Ascending aorta (tissue), 2 donors: ENCODE measurements around the gene TMEM164. TPM values are rescaled to one million over a fixed set of nuclear protein-coding genes. Genes with fewer than 3 reads are reported as not detected.

Experiments
- DNase-seq, 2 donors: peaks; one replicate each; pipeline ENCODE4 v3.0.0-alpha.2; 2019; ENCODE audit warnings: low spot score in 2 of 2
- H3K27ac ChIP-seq, 2 donors: fragments of 200-600 bp; sonication (generic); one replicate each; pipeline ENCODE4 v1.5.1; 2016 to 2017; ENCODE audit warnings: mild to moderate bottlenecking in 1 of 2
- H3K27me3 ChIP-seq: fragments of 200-600 bp; sonication (generic); one replicate; pipeline ENCODE4 v1.5.1; 2017
- H3K36me3 ChIP-seq, 2 donors: fragments of 200-600 bp; sonication (generic); one replicate each; pipeline ENCODE4 v1.5.1; 2016
- H3K4me1 ChIP-seq, 2 donors: fragments of 200-600 bp; sonication (generic); one replicate each; pipeline ENCODE4 v1.5.1; 2016 to 2017; ENCODE audit warnings: mild to moderate bottlenecking in 1 of 2
- H3K4me3 ChIP-seq, 2 donors: fragments of 200-600 bp; sonication (generic); one replicate each; pipeline ENCODE4 v1.5.1; 2016 to 2017; ENCODE audit warnings: mild to moderate bottlenecking in 1 of 2
- H3K9me3 ChIP-seq, 2 donors: fragments of 200-600 bp; sonication (generic); one replicate each; pipeline ENCODE4 v1.5.1; 2016
- CTCF ChIP-seq, 3 experiments: fragments of 200-600 bp in 2 of 3; fragments of 450-650 bp in 1 of 3; sonication (generic) in 2 of 3; IDR thresholded peaks; one replicate each; pipeline ENCODE4 v1.5.1; 2016 to 2019; ENCODE audit warnings: antibody characterized with exemption in 3 of 3, mild to moderate bottlenecking in 1 of 3, moderate library complexity in 1 of 3
- intact Hi-C: fragments of 100-400 bp; cut with DNase I; formaldehyde crosslinking; loops from one replicate; pipeline ENCODE4 v1.15.1; 2023
- total RNA-seq: library from RNA; depleted of rRNA; stranded (reverse); fragments of >200 nt; gene quantifications from one replicate; pipeline ENCODE4 v1.1.0, GENCODE V29; 2016

Gene TMEM164
- total RNA-seq, 1 donor from 2014 or later: 15.0 TPM

- intact Hi-C loops: no loop called here
- H3K4me1 ChIP-seq: peaks cover 0 to under 1% of the 10 kb centered on the region in 2 donors
- H3K9me3 ChIP-seq: no peaks in the 10 kb centered on the region
- no peak for DNase-seq
- H3K27me3 ChIP-seq: no peaks in the 10 kb centered on the region
- no peaks in the 10 kb centered on the region for H3K36me3 ChIP-seq
- H3K27ac ChIP-seq: no peak overlapping the region
- no peak overlapping the region for H3K4me3 ChIP-seq
- TF ChIP-seq CTCF (IDR thresholded peaks at IDR 0.05): no peak
These were observed 135.6 kb downstream of the TMEM164 start for GRCh38 chrX:110138557-110138956.

DNA sequence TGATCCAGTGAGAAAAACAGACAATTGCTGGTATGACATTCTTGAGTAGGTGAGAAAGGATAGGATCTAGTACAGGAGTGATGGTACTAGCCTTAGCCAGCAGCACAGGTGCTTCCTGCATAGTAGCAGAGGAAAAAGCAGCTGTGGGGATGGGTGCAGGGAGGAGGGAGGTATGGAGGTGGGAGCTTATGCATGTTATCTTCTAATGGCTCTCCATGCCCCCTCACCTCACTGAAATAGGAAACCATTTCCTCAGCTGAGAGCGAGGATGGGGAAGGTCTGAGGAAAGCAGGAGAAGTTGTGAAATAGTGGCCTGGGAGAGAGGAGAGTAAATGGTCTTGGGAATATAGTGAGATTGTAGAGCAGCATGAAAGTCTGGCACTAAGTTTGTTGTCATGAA lies 136.3 kb downstream of the TMEM164 start:
- DNase-seq: no peak
- H3K4me3 ChIP-seq: no peak overlapping the region
- no peaks in the 10 kb centered on the region for H3K9me3 ChIP-seq
- H3K27ac ChIP-seq: no peak overlapping the region
- TF ChIP-seq CTCF (IDR thresholded peaks at IDR 0.05): no peak
- intact Hi-C loops: no loop called here
- H3K4me1 ChIP-seq: peaks cover 0 to 6% of the 10 kb centered on the region in 2 donors
- no peaks in the 10 kb centered on the region for H3K27me3 ChIP-seq
- H3K36me3 ChIP-seq: no peaks in the 10 kb centered on the region

- intact Hi-C loops: no loop called here
- no peak overlapping the region for H3K4me3 ChIP-seq
- no peak for TF ChIP-seq CTCF (IDR thresholded peaks at IDR 0.05)
- H3K27ac ChIP-seq: no peak overlapping the region
- H3K27me3 ChIP-seq: no peaks in the 10 kb centered on the region
- H3K9me3 ChIP-seq: no peaks in the 10 kb centered on the region
- H3K4me1 ChIP-seq: peaks cover 0 to 6% of the 10 kb centered on the region in 2 donors
- no peak for DNase-seq
- H3K36me3 ChIP-seq: no peaks in the 10 kb centered on the region
These were observed 139.2 kb downstream of the TMEM164 start for GRCh38 chrX:110142096-110142495.

DNA sequence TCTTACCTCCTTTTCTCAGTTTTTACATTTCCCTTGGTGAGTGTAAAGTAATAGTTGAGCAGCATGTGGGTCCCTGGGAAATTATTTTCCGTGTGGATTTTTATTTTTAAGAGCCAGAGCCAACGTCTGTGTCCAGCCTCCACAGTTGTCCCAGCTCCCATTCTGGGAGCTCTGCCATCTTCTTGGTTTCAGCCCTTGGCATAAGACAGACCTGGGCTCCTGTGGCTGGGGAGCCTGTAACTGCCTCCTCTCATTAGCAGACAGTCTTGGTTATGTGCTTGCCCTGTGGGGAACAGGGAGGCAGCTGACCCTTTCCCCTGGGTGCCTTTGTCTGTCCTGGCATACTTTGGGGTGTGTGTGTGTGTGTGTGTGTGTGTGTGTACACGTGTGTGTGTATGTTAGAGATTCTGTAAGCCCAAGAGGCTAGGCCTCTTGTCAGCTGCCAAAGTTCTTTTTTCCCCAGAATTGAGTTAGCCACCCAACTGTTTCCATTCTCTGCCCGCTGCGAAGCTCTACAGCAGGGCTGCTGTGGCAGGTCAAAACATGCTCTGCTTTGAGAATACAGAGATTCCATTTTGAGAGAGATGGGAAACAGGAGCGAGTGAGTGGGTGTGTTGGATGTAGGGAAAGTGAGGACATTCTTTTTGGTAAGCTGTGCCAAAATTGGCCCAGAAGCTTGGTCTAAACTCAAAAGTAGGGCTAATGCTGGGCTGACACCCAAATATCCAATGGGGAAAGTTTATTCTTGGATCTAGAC lies 140.7 kb downstream of the TMEM164 start:
- Histone ChIP-seq H3K27me3 (no peaks in the 10 kb centered on the region), H3K9me3 (no peaks in the 10 kb centered on the region), H3K4me3 (no peak overlapping the region), H3K36me3 (no peaks in the 10 kb centered on the region), H3K27ac (peak overlapping the region; percentile 64 to 69), H3K4me1 (peaks cover 0 to 6% of the 10 kb centered on the region in 2 donors)
- no peak for TF ChIP-seq CTCF (IDR thresholded peaks at IDR 0.05)
- no peak for DNase-seq
- intact Hi-C loops: no loop called here

DNA sequence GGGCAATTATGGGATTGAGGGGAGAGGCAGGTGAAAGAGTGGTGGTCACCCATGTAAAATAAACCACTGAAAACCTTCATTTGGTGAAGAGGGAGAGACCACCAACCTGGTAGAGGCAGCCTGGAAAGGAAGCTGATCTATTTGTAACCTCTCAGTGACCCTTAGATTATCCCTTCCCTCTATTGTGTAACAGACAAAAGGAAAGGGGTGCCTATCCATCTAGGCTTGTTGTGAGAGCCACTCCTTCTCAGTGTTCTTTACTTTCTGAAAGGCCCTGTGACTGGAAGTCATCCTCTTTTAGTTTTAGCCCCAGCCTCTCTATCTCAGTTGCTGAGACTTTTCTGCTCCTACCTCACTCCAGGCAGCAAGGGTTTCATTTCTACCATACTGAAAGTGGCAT lies 142.4 kb downstream of the TMEM164 start:
- peaks cover 0 to 6% of the 10 kb centered on the region in 2 donors for H3K4me1 ChIP-seq
- TF ChIP-seq CTCF (IDR thresholded peaks at IDR 0.05): no peak
- intact Hi-C loops: loop anchor here (5.0 kb wide), 1 partner anchor 143 kb away; the partner anchor contains the start of gene TMEM164
- no peak for DNase-seq
- peak overlapping the region in 1 of 2 donors; percentile 47 for H3K27ac ChIP-seq
- no peak overlapping the region for H3K4me3 ChIP-seq
- H3K36me3 ChIP-seq: no peaks in the 10 kb centered on the region
- H3K27me3 ChIP-seq: no peaks in the 10 kb centered on the region
- no peaks in the 10 kb centered on the region for H3K9me3 ChIP-seq
